Ascending aorta (tissue), 2 donors: ENCODE results near the gene CAPN7. TPM values are rescaled to one million over a fixed set of nuclear protein-coding genes. Genes with fewer than 3 reads are reported as not detected.

Experiments
- DNase-seq, 2 donors: peaks; one replicate each; pipeline ENCODE4 v3.0.0-alpha.2; 2019; ENCODE audit warnings: low spot score in 2 of 2
- H3K27ac ChIP-seq, 2 donors: fragments of 200-600 bp; sonication (generic); one replicate each; pipeline ENCODE4 v1.5.1; 2016 to 2017; ENCODE audit warnings: mild to moderate bottlenecking in 1 of 2
- H3K27me3 ChIP-seq: fragments of 200-600 bp; sonication (generic); one replicate; pipeline ENCODE4 v1.5.1; 2017
- H3K36me3 ChIP-seq, 2 donors: fragments of 200-600 bp; sonication (generic); one replicate each; pipeline ENCODE4 v1.5.1; 2016
- H3K4me1 ChIP-seq, 2 donors: fragments of 200-600 bp; sonication (generic); one replicate each; pipeline ENCODE4 v1.5.1; 2016 to 2017; ENCODE audit warnings: mild to moderate bottlenecking in 1 of 2
- H3K4me3 ChIP-seq, 2 donors: fragments of 200-600 bp; sonication (generic); one replicate each; pipeline ENCODE4 v1.5.1; 2016 to 2017; ENCODE audit warnings: mild to moderate bottlenecking in 1 of 2
- H3K9me3 ChIP-seq, 2 donors: fragments of 200-600 bp; sonication (generic); one replicate each; pipeline ENCODE4 v1.5.1; 2016
- CTCF ChIP-seq, 3 experiments: fragments of 200-600 bp in 2 of 3; fragments of 450-650 bp in 1 of 3; sonication (generic) in 2 of 3; IDR thresholded peaks; one replicate each; pipeline ENCODE4 v1.5.1; 2016 to 2019; ENCODE audit warnings: antibody characterized with exemption in 3 of 3, mild to moderate bottlenecking in 1 of 3, moderate library complexity in 1 of 3
- intact Hi-C: fragments of 100-400 bp; cut with DNase I; formaldehyde crosslinking; loops from one replicate; pipeline ENCODE4 v1.15.1; 2023
- total RNA-seq: library from RNA; depleted of rRNA; stranded (reverse); fragments of >200 nt; gene quantifications from one replicate; pipeline ENCODE4 v1.1.0, GENCODE V29; 2016

The CAPN7 gene
- total RNA-seq, 1 donor from 2014 or later = 38.6 TPM

GRCh38 chr3:15220056-15220455 is 14.0 kb downstream of the CAPN7 start:
- no peaks in the 10 kb centered on the region for H3K9me3 ChIP-seq
- no peak overlapping the region for H3K4me3 ChIP-seq
- H3K27me3 ChIP-seq = no peaks in the 10 kb centered on the region
- no peak for DNase-seq
- peaks cover 69 to 85% of the 10 kb centered on the region in 2 donors for H3K36me3 ChIP-seq
- H3K27ac ChIP-seq = no peak overlapping the region
- no peak for TF ChIP-seq CTCF (IDR thresholded peaks at IDR 0.05)
- peaks cover 0 to 3% of the 10 kb centered on the region in 2 donors for H3K4me1 ChIP-seq
- intact Hi-C loops = no loop called here

DNA sequence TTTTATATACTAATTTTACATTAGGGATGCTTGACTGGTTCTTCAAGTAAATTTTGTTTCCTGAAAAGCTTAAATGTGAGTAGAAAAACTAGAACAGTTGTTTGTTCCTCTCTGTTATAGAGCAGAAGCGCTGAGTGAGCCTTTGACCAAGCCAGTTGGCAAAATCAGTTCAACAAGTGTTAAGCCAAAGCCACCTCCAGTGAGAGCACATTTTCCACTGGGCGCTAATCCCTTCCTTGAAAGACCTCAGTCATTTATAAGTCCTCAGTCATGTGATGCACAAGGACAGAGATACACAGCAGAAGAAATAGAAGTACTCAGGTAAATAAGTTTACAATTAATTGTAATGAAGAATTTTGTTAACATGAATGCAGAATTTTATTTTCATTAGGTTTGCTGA is 14.6 kb downstream of the CAPN7 start:
- Histone ChIP-seq H3K4me3 (no peak overlapping the region), H3K27ac (no peak overlapping the region), H3K4me1 (peaks cover 0 to 3% of the 10 kb centered on the region in 2 donors), H3K27me3 (no peaks in the 10 kb centered on the region), H3K9me3 (no peaks in the 10 kb centered on the region), H3K36me3 (peaks cover 69 to 83% of the 10 kb centered on the region in 2 donors)
- intact Hi-C loops = no loop called here
- no peak for TF ChIP-seq CTCF (IDR thresholded peaks at IDR 0.05)
- DNase-seq = no peak

DNA sequence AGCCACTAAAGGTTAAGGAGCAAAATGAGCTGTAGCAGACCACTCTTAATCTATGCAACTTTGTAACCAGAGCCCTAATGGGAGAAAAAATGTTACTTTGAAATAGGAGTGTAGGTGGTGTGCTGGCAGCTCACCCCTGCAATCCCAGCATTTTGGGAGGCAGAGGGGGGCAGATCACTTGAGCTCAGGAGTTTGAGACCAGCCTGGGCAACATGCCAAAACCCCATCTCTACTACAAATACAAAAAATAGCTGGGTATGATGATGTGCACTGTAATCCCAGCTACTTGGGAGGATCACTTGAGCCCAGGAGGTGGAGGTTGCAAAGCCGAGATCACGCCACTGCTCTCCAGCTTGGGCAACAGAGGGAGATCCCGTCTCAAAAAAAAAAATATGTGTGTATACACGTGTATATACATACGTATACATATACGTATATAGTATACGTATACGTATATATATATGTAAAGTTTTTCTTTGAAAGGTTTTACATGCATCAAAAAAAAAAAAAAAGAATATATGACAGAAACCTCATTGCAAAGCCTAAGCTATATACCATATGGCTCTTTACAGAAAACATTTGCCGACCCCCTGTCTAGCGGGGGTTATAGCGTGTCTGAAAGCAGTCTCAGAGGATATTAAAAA is 15.7 kb downstream of the CAPN7 start:
- intact Hi-C loops = no loop called here
- H3K36me3 ChIP-seq = peaks cover 68 to 84% of the 10 kb centered on the region in 2 donors

GRCh38 chr3:15223685-15224572 is 17.9 kb downstream of the CAPN7 start:
- intact Hi-C loops = no loop called here
- Histone ChIP-seq H3K27me3 (no peaks in the 10 kb centered on the region), H3K27ac (no peak overlapping the region), H3K4me1 (no peaks in the 10 kb centered on the region), H3K9me3 (no peaks in the 10 kb centered on the region), H3K4me3 (no peak overlapping the region), H3K36me3 (peaks cover 61 to 84% of the 10 kb centered on the region in 2 donors)
- DNase-seq = no peak
- TF ChIP-seq CTCF (IDR thresholded peaks at IDR 0.05) = no peak

More for the DNA sequence above, 15.7 kb downstream of the CAPN7 start:
- no peak for DNase-seq
- H3K4me3 ChIP-seq = no peak overlapping the region
- H3K9me3 ChIP-seq = no peaks in the 10 kb centered on the region
- H3K27me3 ChIP-seq = no peaks in the 10 kb centered on the region
- no peak for TF ChIP-seq CTCF (IDR thresholded peaks at IDR 0.05)
- H3K4me1 ChIP-seq = peaks cover 0 to 3% of the 10 kb centered on the region in 2 donors
- no peak overlapping the region for H3K27ac ChIP-seq

DNA sequence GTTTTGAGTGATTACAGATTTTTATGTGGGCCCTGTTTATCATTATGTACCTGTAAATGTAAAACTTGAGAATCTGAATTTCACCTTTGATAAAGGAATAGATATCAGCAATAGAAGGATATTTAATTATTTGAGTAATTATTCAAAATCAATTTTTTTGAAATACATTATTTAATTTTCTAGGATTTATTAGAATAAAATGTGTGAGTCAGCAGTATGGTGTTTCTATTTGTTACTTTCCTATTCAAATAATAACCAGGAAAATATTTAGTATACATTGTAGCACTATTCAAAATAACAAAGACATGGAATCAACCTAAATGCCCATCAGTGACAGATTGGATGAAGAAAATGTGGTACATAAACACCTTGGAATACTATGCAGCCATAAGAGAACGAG is 22.1 kb downstream of the CAPN7 start:
- no peak for TF ChIP-seq CTCF (IDR thresholded peaks at IDR 0.05)
- Histone ChIP-seq H3K9me3 (no peaks in the 10 kb centered on the region), H3K4me1 (no peaks in the 10 kb centered on the region), H3K36me3 (peaks cover 57 to 78% of the 10 kb centered on the region in 2 donors), H3K27me3 (no peaks in the 10 kb centered on the region), H3K27ac (no peak overlapping the region), H3K4me3 (no peak overlapping the region)
- no peak for DNase-seq
- intact Hi-C loops = no loop called here
